Liver (tissue), 9 donors: Measurements from ENCODE around the gene GRAMD2B. TPM values are rescaled to one million over a fixed set of nuclear protein-coding genes. Genes with fewer than 3 reads are reported as not detected.

Experiments
- DNase-seq: peaks from one replicate; pipeline ENCODE4 v3.0.0-alpha.2; 2017; ENCODE audit warnings: low spot score
- H3K27ac ChIP-seq, 2 donors: one replicate each; pipeline ENCODE4 v1.7.0; 2013; ENCODE audit warnings: inconsistent platforms in 2 of 2, low read length in 2 of 2, control low read depth in 1 of 2, low read depth in 1 of 2, mild to moderate bottlenecking in 1 of 2
- H3K27me3 ChIP-seq, 4 donors: one replicate each; pipeline versions ENCODE4 v1.6.1 to v1.7.0; 2013; ENCODE audit warnings: low read length in 3 of 4, inconsistent platforms in 1 of 4, mild to moderate bottlenecking in 1 of 4, moderate library complexity in 1 of 4; ENCODE audit not compliant: control insufficient read depth in 4 of 4, insufficient read depth in 4 of 4
- H3K36me3 ChIP-seq, 4 donors: one replicate each; pipeline versions ENCODE4 v1.6.1 to v1.7.0; 2013; ENCODE audit warnings: low read length in 3 of 4, mild to moderate bottlenecking in 3 of 4, low read depth in 1 of 4, moderate library complexity in 1 of 4; ENCODE audit not compliant: control insufficient read depth in 4 of 4, insufficient read depth in 3 of 4
- H3K4me1 ChIP-seq, 4 donors: one replicate each; pipeline versions ENCODE4 v1.6.1 to v1.7.0; 2013; ENCODE audit warnings: low read length in 3 of 4, mild to moderate bottlenecking in 3 of 4, moderate library complexity in 1 of 4; ENCODE audit not compliant: control insufficient read depth in 4 of 4, insufficient read depth in 4 of 4
- H3K4me3 ChIP-seq, 3 donors: one replicate each; pipeline versions ENCODE4 v1.6.1 to v1.7.0; 2013; ENCODE audit warnings: low read length in 3 of 3, control low read depth in 1 of 3, low read depth in 1 of 3, mild to moderate bottlenecking in 1 of 3
- H3K9ac ChIP-seq, 2 donors: one replicate each; pipeline ENCODE4 v1.7.0; 2013; ENCODE audit warnings: low read length in 2 of 2, mild to moderate bottlenecking in 2 of 2, moderate library complexity in 2 of 2, control low read depth in 1 of 2, low read depth in 1 of 2
- H3K9me3 ChIP-seq, 4 donors: one replicate each; pipeline versions ENCODE4 v1.6.1 to v1.7.0; 2013; ENCODE audit warnings: low read length in 3 of 4; ENCODE audit not compliant: control insufficient read depth in 4 of 4
- ATF3 ChIP-seq: IDR thresholded peaks from 2 replicates; pipeline ENCODE4 v1.6.1; 2016; ENCODE audit warnings: antibody characterized with exemption
- CTCF ChIP-seq: fragments of 150-350 bp; IDR thresholded peaks from 2 replicates; pipeline ENCODE4 v1.5.1; 2017; ENCODE audit warnings: improper control_type of control experiment, low read depth, low read length; ENCODE audit not compliant: missing input control
- EGR1 ChIP-seq, 2 donors: IDR thresholded peaks; 2 replicates each; pipeline ENCODE4 v1.6.1; 2016 to 2018; ENCODE audit warnings: antibody characterized with exemption in 2 of 2, low read depth in 2 of 2
- FOXA2 ChIP-seq: IDR thresholded peaks from 2 replicates; pipeline ENCODE4 v1.6.1; 2016; ENCODE audit warnings: antibody characterized with exemption
- GABPA ChIP-seq, 2 donors: IDR thresholded peaks in 1 of 2; conservative IDR thresholded peaks in 1 of 2; 2 replicates each; pipeline ENCODE4 v1.6.1; 2016; ENCODE audit warnings: antibody characterized with exemption in 2 of 2, mild to moderate bottlenecking in 1 of 2, moderate library complexity in 1 of 2
- HNF4A ChIP-seq, 2 donors: conservative IDR thresholded peaks; 2 replicates each; pipeline ENCODE4 v1.6.1; 2016; ENCODE audit warnings: antibody characterized with exemption in 2 of 2, mild to moderate bottlenecking in 2 of 2
- HNF4G ChIP-seq: IDR thresholded peaks from 2 replicates; pipeline ENCODE4 v1.6.1; 2016; ENCODE audit warnings: antibody characterized with exemption
- JUND ChIP-seq, 2 donors: IDR thresholded peaks; 2 replicates each; pipeline ENCODE4 v1.6.1; 2016; ENCODE audit warnings: antibody characterized with exemption in 2 of 2
- NR2F2 ChIP-seq: IDR thresholded peaks from 2 replicates; pipeline ENCODE4 v1.6.1; 2016; ENCODE audit warnings: antibody characterized with exemption
- RAD21 ChIP-seq, 2 donors: IDR thresholded peaks; 2 replicates each; pipeline ENCODE4 v1.6.1; 2016; ENCODE audit warnings: antibody characterized with exemption in 2 of 2, mild to moderate bottlenecking in 2 of 2
- REST ChIP-seq: IDR thresholded peaks from 2 replicates; pipeline ENCODE4 v1.6.1; 2016; ENCODE audit warnings: antibody characterized with exemption, mild to moderate bottlenecking
- SP1 ChIP-seq: IDR thresholded peaks from 2 replicates; pipeline ENCODE4 v1.6.1; 2018; ENCODE audit warnings: antibody characterized with exemption, mild to moderate bottlenecking
- TAF1 ChIP-seq: conservative IDR thresholded peaks from 2 replicates; pipeline ENCODE4 v1.6.1; 2016; ENCODE audit warnings: antibody characterized with exemption, mild to moderate bottlenecking
- YY1 ChIP-seq: IDR thresholded peaks from 2 replicates; pipeline ENCODE4 v1.6.1; 2016; ENCODE audit warnings: antibody characterized with exemption, mild to moderate bottlenecking
- ZBTB33 ChIP-seq: IDR thresholded peaks from 2 replicates; pipeline ENCODE4 v1.6.1; 2016; ENCODE audit warnings: antibody characterized with exemption
- WGBS: extraction: QIAGEN DNeasy Blood & Tissue Kit; methylation state at CpG from one replicate; pipeline ENCODE4 v1.1.7; 2013; 5-methylcytosine and 5-hydroxymethylcytosine counted together
- polyA plus RNA-seq, 2 donors: library from polyadenylated mRNA; stranded (reverse) in 1 of 2; unstranded in 1 of 2; fragments of 200-250 nt in 1 of 2; fragments of >200 nt in 1 of 2; fragmentation: Nextera tagmentation in 1 of 2; extraction: Ambion mirVana in 1 of 2; gene quantifications; one replicate each; pipeline versions ENCODE4 v1.2.1 to v1.2.3, GENCODE V29; 2013 to 2015
- total RNA-seq, 2 donors: library from RNA; depleted of rRNA; stranded (reverse); fragments of >200 nt; gene quantifications; one replicate each; pipeline ENCODE4 v1.2.3, GENCODE V29; 2014
- donor health status: healthy.
- donor health status: healthy.
- donor health status: healthy.
- donor health status: healthy.
- donor health status: healthy.

The GRAMD2B gene
- total and polyA plus RNA-seq, 4 donors: 6.5 to 24.1 (median 13.5) TPM

- Histone ChIP-seq H3K4me1 (peaks cover 0 to 2% (median 0%) of the 10 kb centered on the region in 4 donors), H3K4me3 (no peak overlapping the region), H3K9me3 (no peaks in the 10 kb centered on the region), H3K36me3 (peaks cover 9 to 79% (median 64%) of the 10 kb centered on the region in 4 donors), H3K9ac (no peak overlapping the region), H3K27me3 (no peaks in the 10 kb centered on the region), H3K27ac (no peak overlapping the region)
- TF ChIP-seq RAD21 (IDR thresholded peaks at IDR 0.05): no peak
- WGBS: 98% methylated on average over 1 of the region's 1 CpG
- no peak for DNase-seq
These were observed 59.4 kb downstream of the GRAMD2B start for GRCh38 chr5:126482591-126482990.

GRCh38 chr5:126483156-126483555 is 59.9 kb downstream of the GRAMD2B start:
- Histone ChIP-seq H3K36me3 (peaks cover 9 to 82% (median 66%) of the 10 kb centered on the region in 4 donors), H3K9me3 (no peaks in the 10 kb centered on the region), H3K9ac (no peak overlapping the region), H3K4me1 (peaks cover 0 to 2% (median 0%) of the 10 kb centered on the region in 4 donors), H3K27me3 (no peaks in the 10 kb centered on the region), H3K27ac (no peak overlapping the region), H3K4me3 (no peak overlapping the region)
- DNase-seq: no peak
- no peak for TF ChIP-seq FOXA2
- TF ChIP-seq GABPA (IDR thresholded peaks at IDR 0.05 in 1 of 2, conservative IDR thresholded peaks at IDR 0.05 in 1 of 2): no peak
- TF ChIP-seq ATF3: no peak
- TF ChIP-seq EGR1 (IDR thresholded peaks at IDR 0.05; ENCODE audit: low read depth in 2 of 2): no peak
- TF ChIP-seq CTCF: no peak
- 55% methylated on average over 3 of the region's 3 CpGs for WGBS

- Histone ChIP-seq H3K36me3 (peaks cover 13 to 84% (median 73%) of the 10 kb centered on the region in 4 donors), H3K27me3 (no peaks in the 10 kb centered on the region), H3K27ac (no peak overlapping the region)
These were observed 61.0 kb downstream of the GRAMD2B start for GRCh38 chr5:126484253-126484652.

More at GRCh38 chr5:126484253-126484652, 61.0 kb downstream of the GRAMD2B start:
- no peaks in the 10 kb centered on the region for H3K9me3 ChIP-seq
- no peak overlapping the region for H3K9ac ChIP-seq
- 96% methylated on average over 2 of the region's 2 CpGs for WGBS
- H3K4me1 ChIP-seq: no peaks in the 10 kb centered on the region
- H3K4me3 ChIP-seq: no peak overlapping the region
- DNase-seq: no peak
- TF ChIP-seq YY1 (no peak), RAD21 (IDR thresholded peaks at IDR 0.05) (no peak), ATF3 (no peak), NR2F2 (no peak), HNF4A (conservative IDR thresholded peaks at IDR 0.05) (no peak), FOXA2 (no peak), REST (no peak), TAF1 (no peak), EGR1 (IDR thresholded peaks at IDR 0.05; ENCODE audit: low read depth in 2 of 2) (no peak), GABPA (IDR thresholded peaks at IDR 0.05 in 1 of 2, conservative IDR thresholded peaks at IDR 0.05 in 1 of 2) (no peak), JUND (IDR thresholded peaks at IDR 0.05) (no peak), ZBTB33 (no peak), SP1 (no peak), HNF4G (no peak)
